NK-92 (cell line): ENCODE measurements around the gene PPP1R12A.

ENCODE experiments used
- DNase-seq: peaks from one replicate; lab custom pipeline; 2025; ENCODE audit not compliant: unreplicated experiment; lab: John Stamatoyannopoulos, UW

The PPP1R12A gene

DNA sequence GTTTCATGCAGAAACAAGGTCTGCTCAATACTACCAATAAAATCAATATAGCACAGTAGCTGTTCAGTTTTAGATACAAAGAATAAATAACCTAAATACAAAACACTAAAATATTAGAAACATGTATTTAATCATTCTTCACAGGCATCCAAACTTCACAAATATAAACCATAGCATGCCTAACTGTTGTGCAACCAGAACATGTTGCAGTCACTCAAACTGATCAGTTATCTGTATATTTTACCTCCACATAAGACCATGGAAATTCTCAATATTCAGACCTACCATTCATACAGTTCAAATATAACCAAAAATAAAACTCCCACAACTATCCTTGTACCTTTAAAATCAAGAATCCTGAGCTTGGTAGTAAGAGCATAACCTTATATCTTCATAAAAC, 161.0 kb downstream of the PPP1R12A start:
- DNase-seq = no peak

DNA sequence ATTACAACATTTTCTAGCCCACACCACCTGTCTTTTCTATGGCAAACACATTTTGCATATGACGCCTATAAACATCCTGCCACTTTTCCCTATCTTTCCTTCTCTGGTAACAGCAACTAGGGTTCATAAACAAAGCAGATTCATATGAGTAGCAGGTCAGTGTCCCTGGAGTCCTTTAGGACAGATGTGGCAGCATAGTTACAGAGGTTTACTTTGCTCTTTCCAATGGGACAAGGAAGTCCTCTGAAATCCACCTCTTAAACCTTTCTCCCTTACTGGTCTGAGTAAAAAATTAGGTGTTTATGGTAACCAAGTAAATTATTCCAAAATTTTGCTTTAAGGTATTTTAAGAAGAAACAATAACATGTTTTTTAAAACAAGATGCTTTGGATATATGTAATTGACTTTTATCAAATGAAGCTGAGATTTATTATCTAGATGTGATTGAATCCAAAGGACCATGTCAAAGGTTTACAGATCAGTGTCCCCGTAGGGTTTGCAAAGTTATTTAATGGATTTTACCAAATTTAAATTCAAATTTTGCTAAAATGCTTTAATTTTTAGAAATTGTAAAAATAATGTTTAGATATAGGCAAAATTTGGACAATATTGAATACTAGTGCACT, 164.9 kb downstream of the PPP1R12A start:
- DNase-seq = no peak

DNA sequence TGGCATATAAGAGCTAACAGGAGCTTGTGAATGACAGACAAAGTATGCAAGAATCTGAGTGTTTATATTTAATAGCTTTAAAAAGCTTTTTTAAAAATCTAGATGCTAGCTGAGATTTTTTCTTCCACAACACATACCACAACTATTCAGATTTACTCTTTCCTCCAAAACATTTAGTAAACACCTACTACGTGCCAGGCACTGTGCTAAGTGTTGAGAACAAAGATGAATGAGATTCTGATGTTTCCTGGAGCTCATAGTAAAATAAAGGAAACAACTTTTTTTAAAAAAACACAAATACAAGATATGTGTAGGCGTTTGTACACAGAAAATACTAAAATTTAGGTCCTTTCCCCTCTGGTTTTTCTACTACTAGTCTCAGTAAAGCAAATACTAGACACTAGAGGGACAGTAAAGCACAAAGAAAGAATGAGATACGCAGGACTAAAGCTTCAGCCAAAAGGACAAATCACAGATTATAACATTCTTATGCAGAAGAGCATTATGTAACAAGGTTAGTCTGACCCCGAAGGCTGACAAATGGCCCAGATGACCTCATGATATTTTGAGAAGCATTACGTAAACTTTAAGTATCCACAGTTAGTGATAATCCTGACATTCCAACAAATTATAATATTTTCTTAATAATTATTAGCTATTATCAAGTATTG, 165.6 kb downstream of the PPP1R12A start:
- DNase-seq = no peak

DNA sequence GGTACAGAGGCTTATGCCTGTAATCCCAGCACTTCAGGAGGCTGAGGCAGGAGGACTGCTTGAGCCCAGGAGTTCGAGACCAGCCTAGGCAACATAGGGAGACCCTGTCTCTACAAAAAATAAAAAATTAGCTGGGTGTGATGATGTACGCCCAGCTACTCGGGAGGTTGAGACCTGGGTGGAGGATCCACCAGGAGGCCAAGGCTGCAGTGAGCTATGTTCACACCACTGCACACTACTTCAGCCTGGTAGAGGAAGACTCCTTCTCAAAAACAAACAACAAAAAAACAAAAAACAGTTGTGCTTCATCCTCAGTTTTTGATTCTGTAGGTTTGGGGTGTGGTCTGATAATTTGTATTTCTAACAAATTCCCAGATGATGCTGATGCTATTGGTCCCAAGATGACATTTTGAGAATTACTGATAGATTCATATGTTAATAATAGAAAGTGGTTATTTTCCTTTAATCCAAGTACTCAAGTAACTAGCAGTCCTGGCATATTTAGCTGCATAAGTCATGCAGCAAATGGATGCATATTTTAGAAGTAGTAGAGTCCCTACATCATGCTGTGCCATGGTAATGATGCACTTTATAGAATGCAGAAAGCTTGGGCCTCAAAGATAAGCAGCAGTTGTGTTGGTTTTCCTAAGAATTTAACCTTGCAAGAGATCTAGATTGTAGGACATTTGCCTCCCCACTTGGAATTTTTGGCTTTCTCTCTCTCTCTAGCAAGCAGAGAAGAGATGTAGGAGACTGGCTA, 168.0 kb downstream of the PPP1R12A start:
- no peak for DNase-seq

DNA sequence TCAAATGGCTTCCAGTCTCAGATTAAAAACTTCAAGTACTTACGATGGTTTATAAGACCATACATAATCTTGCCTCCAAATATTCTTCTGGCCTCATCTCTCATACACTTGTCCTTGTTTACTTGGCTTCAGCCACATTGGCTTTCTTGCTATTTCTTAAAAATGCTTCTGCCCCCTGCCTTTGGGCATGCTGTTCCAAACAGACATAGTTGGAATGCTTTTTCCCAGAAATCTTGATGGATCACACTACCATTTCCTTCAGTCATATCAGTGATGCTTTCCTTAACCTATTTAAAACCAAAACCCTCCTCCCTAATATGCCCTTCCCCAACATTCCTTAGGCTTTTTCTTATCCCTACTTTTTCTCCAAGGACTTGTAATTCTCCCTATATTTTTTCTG, 169.7 kb downstream of the PPP1R12A start:
- no peak for DNase-seq

DNA sequence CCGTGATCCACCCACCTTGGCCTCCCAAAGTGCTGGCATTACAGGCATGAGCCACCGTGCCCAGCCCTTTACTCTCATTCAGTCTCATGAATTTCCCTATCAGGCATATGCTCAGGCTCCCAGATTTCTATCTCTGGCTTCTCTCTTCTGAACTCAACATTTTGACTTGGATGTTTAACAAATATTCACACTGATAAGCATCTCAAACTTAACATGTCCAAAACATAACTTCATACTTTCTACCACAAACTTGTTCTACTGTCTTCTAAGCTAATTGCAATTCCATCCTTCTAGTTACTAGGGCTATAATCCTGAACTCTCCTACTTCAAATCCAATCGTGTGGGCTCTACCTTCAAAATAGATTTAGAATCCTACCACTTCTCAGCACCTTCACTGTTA, 170.3 kb downstream of the PPP1R12A start:
- no peak for DNase-seq

DNA sequence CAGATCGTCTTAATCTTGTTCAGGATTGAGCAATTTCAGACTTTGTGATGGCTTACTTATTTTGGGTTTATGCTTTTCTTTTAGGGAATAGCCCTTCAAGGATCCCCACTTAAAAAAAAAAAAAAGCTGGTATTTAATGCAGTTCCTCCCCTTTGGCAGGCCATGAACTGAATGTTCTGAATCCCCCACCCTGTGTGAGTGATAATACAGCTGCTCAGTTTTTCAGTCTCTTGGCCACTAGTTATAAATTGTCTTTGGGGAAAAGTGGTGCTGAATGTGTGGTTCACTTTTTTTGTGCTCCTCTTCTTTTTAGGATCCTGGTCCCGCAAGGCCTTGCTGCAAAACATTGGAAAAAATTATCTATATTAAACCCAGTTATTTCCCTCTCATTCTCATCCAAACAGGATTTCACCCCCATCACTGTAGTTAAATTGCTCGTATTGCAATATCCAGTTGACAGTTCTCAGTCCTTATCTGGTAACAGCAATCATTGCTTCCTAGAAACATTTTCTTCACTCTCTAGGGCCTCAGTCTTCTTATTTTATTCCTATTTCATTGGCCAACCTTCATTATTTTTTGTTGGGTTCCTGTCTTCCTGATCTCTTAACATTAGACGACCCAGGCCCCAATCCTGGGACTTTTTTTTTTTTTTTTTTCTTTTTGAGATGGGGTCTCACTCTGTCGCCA, 171.0 kb downstream of the PPP1R12A start:
- no peak for DNase-seq

DNA sequence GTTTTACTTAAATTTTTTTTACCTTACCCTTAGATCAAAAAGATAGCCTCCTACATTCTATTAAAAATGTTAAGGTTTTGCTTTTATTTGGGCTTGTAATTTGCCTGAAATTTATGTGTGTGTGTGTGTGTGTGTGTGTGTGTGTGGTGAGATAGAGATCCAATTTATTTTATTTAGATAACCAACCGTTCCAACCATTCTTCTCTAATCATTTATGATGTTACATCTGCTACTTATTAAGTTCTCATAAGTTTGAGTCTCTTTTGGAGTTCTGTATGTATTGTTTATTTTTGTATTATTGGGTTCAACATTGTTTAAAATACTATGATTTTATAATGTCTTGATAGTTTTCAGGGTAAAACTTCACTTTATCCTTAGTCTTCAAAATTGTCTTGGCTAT, 173.6 kb downstream of the PPP1R12A start:
- DNase-seq = no peak

DNA sequence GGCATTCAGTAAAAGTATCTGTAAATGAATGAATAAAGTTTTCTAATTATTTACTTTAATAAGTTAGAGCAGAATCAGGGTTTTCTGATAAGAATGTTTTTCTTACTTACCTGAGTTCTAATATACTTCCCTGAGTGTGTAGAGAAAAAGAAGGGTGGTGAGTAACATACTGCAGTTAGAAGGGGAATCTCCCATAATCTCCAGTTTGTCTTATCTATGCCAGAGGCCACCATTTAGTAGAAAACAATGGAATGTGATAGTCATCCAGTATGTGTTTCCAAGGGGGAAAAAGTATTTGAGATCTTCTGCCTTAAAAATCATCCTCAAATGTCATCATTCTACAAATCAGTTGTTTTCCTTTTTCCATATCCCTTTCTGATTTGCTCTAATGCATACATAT, 187.6 kb downstream of the PPP1R12A start:
- no peak for DNase-seq

DNA sequence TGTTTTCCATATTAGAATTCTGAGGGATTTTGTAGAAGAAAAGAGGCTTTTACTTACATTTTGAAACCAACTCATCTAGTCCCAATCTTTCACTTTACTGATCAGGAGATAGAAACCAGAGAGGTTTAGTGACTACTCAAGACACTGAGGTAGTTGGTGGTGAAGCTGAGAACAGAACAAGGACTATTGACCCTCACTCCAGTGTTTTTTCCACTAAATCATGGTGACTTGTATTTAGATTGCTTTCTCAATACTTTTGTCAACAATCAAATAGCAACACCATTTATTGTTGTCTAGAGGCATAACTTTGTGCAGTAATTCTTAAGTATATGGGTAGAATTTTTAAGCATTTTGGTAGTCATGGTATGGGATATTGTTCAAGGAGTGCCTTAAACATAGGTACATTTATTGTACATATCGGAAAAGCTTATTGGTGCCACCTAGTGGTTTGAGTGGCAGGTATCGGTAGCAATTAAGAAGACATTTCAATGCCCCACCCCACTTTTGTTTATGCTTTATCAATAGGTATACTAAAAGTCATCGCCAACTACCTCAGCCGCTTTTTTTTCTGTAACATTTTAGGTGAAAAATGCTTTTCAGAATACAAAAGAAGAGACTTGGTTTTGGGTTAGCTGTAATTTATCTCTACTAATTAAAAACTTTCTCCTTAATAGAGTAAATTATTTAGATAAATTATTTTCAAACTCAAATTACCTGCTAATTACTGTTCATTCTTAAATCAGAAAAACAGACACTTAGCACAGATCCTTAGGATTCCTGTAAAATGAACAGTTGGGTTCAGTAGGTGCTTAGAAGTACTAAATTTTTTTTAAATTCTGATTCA, 196.8 kb downstream of the PPP1R12A start:
- no peak for DNase-seq

DNA sequence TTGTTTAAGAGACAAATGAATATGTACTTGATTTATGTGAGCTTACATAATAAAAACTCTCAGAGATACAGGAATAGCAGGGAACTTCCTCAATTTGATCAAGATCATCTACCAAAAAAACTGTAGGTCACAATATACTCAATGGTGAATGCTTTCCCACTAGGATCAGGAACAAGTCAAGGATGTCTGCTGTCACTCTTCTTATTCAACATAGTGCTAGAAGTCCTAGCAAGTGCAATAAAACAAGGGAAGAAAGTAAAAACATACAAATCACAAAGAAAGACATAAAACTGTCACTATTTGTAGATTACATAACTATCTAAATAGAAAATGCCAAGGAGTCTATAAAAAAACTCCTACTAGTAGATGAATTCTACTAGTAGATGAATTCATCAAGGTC, 202.3 kb downstream of the PPP1R12A start:
- no peak for DNase-seq

DNA sequence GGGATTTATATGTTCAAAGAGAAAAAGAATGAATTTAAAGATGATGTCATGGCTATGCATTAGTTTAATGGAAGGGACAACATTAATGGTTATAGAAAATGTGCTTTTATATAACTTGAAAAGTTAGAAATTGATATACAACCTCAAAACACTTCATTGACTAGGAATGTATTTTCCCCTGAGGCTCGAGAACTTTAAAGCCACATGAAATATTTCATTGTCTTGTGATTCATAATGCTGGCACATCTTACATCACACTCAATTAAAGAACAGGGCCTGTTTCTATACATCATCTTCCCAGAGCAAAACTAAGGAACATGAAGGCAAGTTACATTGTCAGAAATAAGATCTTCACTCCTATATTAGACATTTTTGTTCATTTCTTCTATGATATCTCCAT, 208.9 kb downstream of the PPP1R12A start:
- no peak for DNase-seq
